Left lung (tissue), 10 donors: Measurements from ENCODE around the gene ITGA11. TPM values are rescaled to one million over a fixed set of nuclear protein-coding genes. Genes with fewer than 3 reads are reported as not detected.

Experiments
- ATAC-seq: fragments of 200-7000 bp; cut with Tn5 transposase; one replicate; pipeline ENCODE4 v1.9.1; 2020; ENCODE audit warnings: moderate library complexity
- DNase-seq, 4 donors: peaks; one replicate each; pipeline ENCODE4 v3.0.0-alpha.2; 2013 to 2020
- H3K27ac ChIP-seq, 2 donors: fragments of 200-600 bp; sonication (generic) in 1 of 2; one replicate each; pipeline versions ENCODE4 v1.5.0 to v1.8.0; 2020 to 2021
- H3K27me3 ChIP-seq, 2 donors: fragments of 200-600 bp; sonication (generic) in 1 of 2; one replicate each; pipeline versions ENCODE4 v1.5.0 to v1.8.0; 2020 to 2021
- H3K36me3 ChIP-seq, 2 donors: fragments of 200-600 bp; sonication (generic) in 1 of 2; one replicate each; pipeline versions ENCODE4 v1.5.0 to v1.8.0; 2020 to 2021
- H3K4me1 ChIP-seq, 2 donors: fragments of 200-600 bp; one replicate each; pipeline ENCODE4 v1.8.0; 2021
- H3K4me3 ChIP-seq, 2 donors: fragments of 200-600 bp; sonication (generic) in 1 of 2; one replicate each; pipeline versions ENCODE4 v1.5.0 to v1.8.0; 2020 to 2021; ENCODE audit warnings: mild to moderate bottlenecking in 1 of 2
- H3K9me3 ChIP-seq, 2 donors: fragments of 200-600 bp; sonication (generic) in 1 of 2; one replicate each; pipeline versions ENCODE4 v1.5.0 to v1.8.0; 2020 to 2021
- intact Hi-C, 2 donors: fragments of 100-400 bp; cut with DNase I; formaldehyde crosslinking; loops; one replicate each; pipeline versions ENCODE4 v1.11.2 to v1.14.2; 2022
- polyA plus RNA-seq, 6 donors: library from polyadenylated mRNA; unstranded; fragments of 120-200 nt; gene quantifications; one replicate each; pipeline ENCODE4 v1.2.1, GENCODE V29; 2013; ENCODE audit not compliant: insufficient read length in 6 of 6
- total RNA-seq, 2 donors: library from RNA; stranded (reverse); fragmentation: NEBNext Ultra II Directional; extraction: Animal tissue kit (Norgen Biotek cat#: 25700); gene quantifications; one replicate each; pipeline ENCODE4 v1.2.1, GENCODE V29; 2021
- TF ChIP-seq, protein P1 (sequence below), 2 donors: fragments of 200-600 bp; sonication (generic) in 1 of 2; IDR thresholded peaks; one replicate each; pipeline versions ENCODE4 v1.5.0 to v1.8.0; 2021; ENCODE audit warnings: antibody characterized with exemption in 2 of 2
- donor health status: DM: no; HTN: yes; CAD: no.
- donor health status: DM: no; HTN: no; CAD: no.

Gene ITGA11
- total and polyA plus RNA-seq, 8 donors = 1.1 to 7.3 (median 1.8) TPM

DNA sequence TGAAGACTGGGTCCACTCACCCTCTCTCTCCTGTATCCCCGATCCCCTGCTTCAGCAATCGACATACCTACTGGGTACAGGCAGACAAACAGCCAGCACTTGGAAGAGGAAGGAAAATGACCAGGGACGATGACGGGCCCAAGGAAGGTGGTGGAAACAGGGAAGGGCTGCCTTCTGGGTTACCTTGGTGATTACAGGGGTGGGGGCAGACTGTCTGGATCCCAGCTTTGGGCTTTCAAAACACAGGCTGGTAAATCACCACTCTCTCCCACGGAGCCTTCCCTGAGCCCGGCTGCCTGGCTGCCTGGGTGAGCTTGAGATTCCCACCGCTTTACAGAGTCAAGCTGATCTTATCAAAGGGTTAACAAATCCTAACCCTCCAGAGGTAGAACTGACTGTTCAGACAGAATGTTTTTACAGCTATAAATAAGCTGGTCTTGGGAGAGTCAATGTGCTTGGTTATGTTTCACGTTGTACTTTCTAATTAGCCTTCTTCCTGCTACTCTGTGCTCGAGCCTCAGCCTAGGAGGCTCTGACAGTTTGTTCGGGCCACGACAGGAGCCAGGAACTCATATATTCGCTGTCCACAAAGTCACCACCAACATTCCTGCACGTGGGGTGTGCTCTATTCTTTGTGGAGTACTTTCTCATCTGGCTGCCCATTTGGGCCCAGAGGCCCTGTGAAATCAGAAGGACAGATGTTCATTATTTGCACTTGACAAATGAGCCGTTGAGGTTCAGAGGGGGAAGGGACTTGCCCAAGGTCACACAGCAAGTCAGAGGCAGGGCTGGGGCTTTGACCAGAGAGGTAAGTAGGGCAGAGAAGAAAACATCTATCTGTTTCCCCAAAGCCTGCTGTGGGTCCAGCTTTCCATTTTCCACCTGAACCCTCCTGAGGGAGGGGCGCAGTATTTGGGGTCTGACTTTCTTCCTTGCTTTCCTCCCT is 91.0 kb downstream of the ITGA11 start:
- Histone ChIP-seq H3K27me3 (no peaks in the 10 kb centered on the region), H3K4me3 (no peak overlapping the region), H3K9me3 (no peaks in the 10 kb centered on the region), H3K27ac (no peak overlapping the region), H3K36me3 (no peaks in the 10 kb centered on the region), H3K4me1 (peaks cover 0 to 12% of the 10 kb centered on the region in 2 donors)
- intact Hi-C loops = no loop called here
- DNase-seq = no peak
- no peak for ATAC-seq
- TF ChIP-seq, protein P1, sequence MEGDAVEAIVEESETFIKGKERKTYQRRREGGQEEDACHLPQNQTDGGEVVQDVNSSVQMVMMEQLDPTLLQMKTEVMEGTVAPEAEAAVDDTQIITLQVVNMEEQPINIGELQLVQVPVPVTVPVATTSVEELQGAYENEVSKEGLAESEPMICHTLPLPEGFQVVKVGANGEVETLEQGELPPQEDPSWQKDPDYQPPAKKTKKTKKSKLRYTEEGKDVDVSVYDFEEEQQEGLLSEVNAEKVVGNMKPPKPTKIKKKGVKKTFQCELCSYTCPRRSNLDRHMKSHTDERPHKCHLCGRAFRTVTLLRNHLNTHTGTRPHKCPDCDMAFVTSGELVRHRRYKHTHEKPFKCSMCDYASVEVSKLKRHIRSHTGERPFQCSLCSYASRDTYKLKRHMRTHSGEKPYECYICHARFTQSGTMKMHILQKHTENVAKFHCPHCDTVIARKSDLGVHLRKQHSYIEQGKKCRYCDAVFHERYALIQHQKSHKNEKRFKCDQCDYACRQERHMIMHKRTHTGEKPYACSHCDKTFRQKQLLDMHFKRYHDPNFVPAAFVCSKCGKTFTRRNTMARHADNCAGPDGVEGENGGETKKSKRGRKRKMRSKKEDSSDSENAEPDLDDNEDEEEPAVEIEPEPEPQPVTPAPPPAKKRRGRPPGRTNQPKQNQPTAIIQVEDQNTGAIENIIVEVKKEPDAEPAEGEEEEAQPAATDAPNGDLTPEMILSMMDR (IDR thresholded peaks at IDR 0.05) = no peak

DNA sequence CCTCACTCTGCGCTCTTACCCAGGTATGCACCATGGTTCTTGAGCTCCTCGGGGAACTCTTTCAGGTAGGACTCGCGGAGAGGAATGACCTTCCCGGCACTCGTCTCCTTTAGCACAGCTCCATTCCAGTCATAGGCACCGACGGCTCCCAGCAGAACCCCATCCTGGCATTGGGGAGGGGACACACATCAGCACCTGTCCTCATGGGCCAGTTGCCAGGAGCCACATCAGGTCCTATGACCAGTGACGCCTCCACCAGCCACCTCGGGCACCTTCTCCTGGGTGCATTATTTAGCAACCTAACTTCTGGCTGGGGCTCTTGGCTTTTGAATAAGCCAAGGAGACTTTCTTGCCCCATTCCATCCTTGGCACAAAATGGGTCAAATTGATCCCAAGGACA is 92.5 kb downstream of the ITGA11 start:
- TF ChIP-seq, protein P1 (IDR thresholded peaks at IDR 0.05) = no peak
- no peaks in the 10 kb centered on the region for H3K9me3 ChIP-seq

DNA sequence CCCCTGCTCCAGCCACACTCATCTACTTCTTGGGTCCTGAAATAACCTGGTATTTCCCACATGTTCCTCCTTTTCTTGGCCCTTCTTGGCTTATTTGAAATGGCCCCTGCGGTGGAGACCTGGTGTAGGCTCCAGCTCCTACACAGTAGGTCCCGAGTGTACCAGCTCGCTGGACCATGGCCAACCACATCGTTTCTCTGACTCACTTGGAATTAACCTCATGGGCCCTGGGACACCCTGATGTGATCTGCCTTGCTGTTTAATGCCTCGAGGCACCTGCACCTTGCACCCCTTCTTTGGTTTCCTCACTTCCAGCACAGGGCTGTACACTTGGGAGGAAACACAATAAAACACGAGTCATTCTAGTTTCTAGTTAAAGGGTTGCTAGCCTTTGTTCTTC is 94.1 kb downstream of the ITGA11 start:
- no peaks in the 10 kb centered on the region for H3K36me3 ChIP-seq
- TF ChIP-seq, protein P1 (IDR thresholded peaks at IDR 0.05) = no peak
- H3K4me3 ChIP-seq = no peak overlapping the region
- no peak for DNase-seq
- no peak for ATAC-seq
- no peaks in the 10 kb centered on the region for H3K9me3 ChIP-seq
- peaks cover 0 to 20% of the 10 kb centered on the region in 2 donors for H3K4me1 ChIP-seq
- intact Hi-C loops = no loop called here
- H3K27ac ChIP-seq = no peak overlapping the region
- H3K27me3 ChIP-seq = no peaks in the 10 kb centered on the region

More for the DNA sequence above, 92.5 kb downstream of the ITGA11 start:
- Histone ChIP-seq H3K27me3 (no peaks in the 10 kb centered on the region), H3K27ac (no peak overlapping the region), H3K4me1 (peaks cover 0 to 12% of the 10 kb centered on the region in 2 donors), H3K4me3 (no peak overlapping the region), H3K36me3 (no peaks in the 10 kb centered on the region)
- DNase-seq = no peak
- no peak for ATAC-seq
- intact Hi-C loops = no loop called here

DNA sequence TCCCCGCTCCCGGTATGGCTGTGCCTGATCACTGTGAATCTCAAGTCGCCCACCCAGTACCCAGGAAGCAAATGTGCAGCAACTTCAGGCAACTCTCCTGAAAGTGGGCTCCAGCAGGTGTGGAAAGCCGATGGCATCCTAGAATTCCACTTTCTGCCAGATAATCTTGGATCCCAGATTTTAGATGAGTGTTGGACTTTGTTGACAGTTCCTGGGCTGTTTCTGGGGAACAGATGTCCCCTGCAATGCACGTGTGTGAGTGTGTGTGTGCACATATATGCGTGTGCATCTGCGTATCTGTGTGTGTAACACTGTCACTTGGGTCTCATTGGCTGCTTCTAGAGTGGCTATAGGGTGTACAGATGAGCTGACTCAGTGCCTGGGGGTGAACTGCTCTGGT is 95.4 kb downstream of the ITGA11 start:
- no peak overlapping the region for H3K27ac ChIP-seq
- TF ChIP-seq, protein P1 (IDR thresholded peaks at IDR 0.05) = no peak
- no peaks in the 10 kb centered on the region for H3K36me3 ChIP-seq
- ATAC-seq (no peak), DNase-seq (no peak)
- intact Hi-C loops = no loop called here
- no peaks in the 10 kb centered on the region for H3K27me3 ChIP-seq
- H3K4me3 ChIP-seq = no peak overlapping the region
- peaks cover 0 to 10% of the 10 kb centered on the region in 2 donors for H3K4me1 ChIP-seq
- no peaks in the 10 kb centered on the region for H3K9me3 ChIP-seq

DNA sequence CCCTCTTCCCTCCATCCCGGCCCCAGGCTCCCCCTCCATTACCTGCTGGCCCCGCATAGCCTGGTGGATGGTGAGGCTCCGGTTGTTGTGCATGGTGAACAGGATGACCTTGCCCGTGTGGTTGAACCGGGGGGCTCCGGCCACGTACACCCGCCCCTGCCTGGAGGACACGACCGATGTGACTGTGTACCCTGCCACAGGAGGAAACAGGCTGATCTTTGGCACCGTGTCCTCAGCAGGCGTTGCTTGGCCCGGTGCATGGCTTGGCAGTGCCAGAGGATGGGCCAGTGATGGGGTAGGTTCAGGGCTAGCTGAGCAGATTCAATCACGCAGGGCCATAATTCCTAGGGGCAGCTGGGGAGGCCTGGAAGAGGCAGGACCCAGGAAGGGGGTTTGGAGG is 96.3 kb downstream of the ITGA11 start:
- no peak for DNase-seq
- Histone ChIP-seq H3K27ac (no peak overlapping the region), H3K4me3 (no peak overlapping the region), H3K27me3 (no peaks in the 10 kb centered on the region), H3K9me3 (no peaks in the 10 kb centered on the region), H3K36me3 (no peaks in the 10 kb centered on the region), H3K4me1 (peaks cover 0 to 8% of the 10 kb centered on the region in 2 donors)
- ATAC-seq = no peak
- intact Hi-C loops = no loop called here
- TF ChIP-seq, protein P1 (IDR thresholded peaks at IDR 0.05) = no peak
